LNCAP (cell line): ENCODE measurements around the gene NFATC2.
A peak's percentile ranks its signal among the peaks of the same experiment; 100 is the strongest.

Experiments
- TF ChIP-seq, protein P1 (sequence below): fragments of 450-650 bp; IDR thresholded peaks from 2 replicates; pipeline ENCODE4 v1.5.1; 2017; ENCODE audit warnings: mild to moderate bottlenecking

NFATC2 gene

DNA sequence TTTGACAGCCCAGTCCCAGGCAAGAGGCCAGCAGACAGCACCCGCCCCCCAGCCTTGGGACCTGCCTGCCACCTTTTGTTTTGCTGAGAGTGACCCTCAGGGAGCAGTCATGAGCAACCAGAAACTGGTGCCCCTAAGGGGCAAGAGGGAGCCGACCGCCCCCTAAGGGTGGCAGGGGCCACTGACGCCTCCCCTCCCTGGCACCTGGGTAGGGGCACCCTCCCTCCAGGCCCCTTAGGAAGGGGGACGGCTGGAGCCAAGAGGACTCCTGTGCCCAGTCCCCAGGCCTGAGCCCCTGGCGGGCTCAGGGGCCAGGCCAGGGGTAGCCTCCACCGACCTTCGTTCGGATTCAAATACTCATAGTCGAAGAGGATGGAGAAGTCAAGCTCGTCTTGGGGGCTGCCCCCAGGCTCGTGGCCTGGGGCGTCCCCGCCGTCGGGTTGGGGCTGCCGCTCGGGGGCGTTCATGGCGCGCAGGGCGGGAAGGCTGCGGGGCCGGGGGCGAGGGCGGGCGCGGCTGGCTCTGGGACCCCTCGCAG lies 417 bp downstream of the NFATC2 start:
- TF ChIP-seq, protein P1, sequence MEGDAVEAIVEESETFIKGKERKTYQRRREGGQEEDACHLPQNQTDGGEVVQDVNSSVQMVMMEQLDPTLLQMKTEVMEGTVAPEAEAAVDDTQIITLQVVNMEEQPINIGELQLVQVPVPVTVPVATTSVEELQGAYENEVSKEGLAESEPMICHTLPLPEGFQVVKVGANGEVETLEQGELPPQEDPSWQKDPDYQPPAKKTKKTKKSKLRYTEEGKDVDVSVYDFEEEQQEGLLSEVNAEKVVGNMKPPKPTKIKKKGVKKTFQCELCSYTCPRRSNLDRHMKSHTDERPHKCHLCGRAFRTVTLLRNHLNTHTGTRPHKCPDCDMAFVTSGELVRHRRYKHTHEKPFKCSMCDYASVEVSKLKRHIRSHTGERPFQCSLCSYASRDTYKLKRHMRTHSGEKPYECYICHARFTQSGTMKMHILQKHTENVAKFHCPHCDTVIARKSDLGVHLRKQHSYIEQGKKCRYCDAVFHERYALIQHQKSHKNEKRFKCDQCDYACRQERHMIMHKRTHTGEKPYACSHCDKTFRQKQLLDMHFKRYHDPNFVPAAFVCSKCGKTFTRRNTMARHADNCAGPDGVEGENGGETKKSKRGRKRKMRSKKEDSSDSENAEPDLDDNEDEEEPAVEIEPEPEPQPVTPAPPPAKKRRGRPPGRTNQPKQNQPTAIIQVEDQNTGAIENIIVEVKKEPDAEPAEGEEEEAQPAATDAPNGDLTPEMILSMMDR: 0 out of 2 replicates have a peak, but pooled peaks have one; percentile 7

DNA sequence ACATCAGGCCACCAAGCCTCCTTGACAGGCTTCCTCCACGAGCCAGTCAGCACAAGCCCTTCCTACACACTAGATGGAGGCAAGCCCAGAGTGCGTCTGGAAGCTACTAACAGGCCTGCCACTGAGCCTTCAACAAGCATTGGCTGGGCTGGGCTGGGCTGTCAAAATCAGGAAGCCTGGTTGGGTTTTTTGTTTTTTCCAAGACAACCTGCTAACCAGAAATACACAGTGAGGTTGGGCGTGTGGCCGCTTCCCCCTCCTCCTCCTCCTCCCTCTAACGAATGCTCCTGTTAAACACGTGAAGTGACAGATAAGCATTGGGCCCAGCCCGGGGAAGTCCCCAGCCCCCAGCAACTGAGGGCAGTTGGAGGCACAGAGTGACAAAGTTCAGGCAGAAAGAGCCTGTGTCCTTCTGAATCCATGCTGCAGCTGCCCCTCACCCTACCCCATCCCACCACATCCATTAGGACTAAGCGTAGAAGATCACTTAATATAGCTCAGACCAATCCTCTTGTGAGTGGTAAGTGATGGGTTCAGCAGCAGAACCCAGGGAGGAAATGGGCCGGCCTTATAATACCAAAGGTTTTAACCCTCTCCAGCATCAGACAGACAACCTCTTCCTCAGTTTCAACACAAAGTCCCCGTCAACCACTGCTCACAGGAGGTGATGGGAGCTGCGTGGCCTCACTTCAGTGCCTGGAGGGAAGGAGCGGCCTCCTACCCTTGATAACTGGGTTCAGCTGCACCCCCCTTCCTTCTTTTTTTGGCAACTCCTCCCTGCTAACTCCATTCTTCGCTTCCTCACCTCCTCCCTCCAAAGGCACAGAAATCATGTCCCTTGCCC lies 1.1 kb downstream of the NFATC2 start:
- TF ChIP-seq, protein P1: no peak

DNA sequence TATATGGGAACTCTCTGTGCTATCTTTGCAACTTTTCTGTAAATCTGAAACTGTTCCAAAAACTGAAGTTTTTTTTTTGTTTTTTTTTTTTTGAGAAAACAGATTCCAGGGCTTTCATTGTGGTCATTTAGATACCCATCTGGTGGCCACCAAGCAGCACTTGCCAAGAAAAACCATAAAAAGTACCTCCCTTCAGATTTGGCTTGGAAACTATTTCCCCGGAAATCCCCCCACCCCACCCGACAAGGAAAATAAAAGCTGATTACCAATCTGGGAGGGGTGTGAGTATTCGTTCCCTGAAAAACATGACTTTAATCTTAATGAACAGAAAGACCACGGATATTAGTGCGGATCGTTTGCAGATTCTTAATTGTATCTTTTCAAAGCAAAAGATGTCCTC lies 1.9 kb downstream of the NFATC2 start:
- TF ChIP-seq, protein P1: no peak

DNA sequence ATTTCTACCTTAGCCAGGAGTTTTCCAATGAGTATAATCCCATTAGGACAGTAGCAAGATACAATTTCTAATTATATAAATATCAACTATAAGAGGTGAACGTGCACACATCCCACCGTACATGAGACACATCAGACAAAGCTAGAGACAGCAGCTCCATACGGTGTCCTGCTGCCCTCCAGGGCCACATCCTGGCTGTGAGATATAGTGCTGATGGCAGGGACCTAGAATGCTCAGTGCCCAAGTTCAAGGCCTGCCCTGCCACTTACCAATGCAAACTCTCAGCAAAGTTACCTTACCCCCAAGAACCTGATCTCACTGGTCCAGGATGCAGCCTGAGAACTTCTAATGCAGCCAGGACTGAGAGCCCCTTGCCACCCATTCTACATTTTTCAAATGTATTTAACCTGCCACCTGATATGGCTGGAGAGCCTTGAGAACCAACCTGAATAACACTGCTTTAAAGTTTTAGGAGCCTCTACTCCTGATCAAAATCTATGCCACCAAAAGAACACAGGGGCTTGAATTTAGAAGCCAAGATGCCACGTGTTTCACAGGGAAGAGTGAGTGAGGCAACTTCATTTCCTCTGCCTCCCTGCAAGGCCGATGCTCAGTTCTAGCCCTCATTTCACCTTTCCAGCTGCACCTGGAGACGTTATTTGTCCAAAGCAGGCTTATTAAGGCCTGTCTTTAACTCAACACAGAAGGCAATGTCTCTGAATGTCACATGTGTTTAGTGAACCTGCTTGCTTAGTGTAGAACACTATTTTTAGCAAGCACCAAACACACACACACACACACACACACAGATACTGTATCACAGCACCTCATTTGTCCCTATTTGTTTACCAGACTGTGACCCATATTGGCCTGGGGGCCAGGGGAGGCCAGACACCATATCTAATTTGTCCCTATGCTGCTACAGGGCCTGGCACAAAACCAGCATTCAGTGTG lies 6.1 kb downstream of the NFATC2 start:
- TF ChIP-seq, protein P1: no peak

DNA sequence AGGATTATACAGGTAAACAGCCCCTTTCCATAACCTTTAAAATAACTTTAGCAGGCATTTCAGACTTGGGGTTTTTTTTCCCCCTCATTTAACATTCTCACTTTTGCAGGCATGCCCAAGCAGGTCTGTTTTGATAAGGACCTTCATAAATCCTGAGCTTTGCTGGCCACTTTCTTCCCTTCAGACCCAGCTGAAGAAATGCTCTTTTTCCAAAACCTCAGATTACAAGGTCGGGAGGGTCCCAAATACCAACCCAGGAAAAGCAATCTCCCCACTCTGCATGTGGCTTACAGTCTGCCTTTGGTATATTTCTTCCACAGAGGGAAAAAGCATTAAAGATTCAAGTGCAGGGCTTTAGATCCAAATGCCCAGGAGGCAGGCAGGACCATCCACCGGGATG lies 6.8 kb downstream of the NFATC2 start:
- TF ChIP-seq, protein P1: no peak

DNA sequence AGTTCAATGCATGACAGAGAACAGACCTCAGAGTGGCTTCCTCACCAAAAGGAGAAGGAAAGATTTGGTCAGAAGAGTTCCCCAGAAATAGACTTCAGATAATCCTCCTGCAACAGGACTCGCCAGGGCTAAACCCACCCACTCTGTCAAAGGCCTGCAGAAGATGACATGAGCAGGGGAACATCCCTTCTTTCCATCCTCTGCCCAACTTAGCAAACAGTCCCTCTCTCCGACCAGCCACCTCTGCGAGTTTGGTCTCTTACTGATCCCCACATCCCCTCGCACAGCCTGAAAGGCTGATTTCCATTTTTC lies 7.5 kb downstream of the NFATC2 start:
- TF ChIP-seq, protein P1: no peak

DNA sequence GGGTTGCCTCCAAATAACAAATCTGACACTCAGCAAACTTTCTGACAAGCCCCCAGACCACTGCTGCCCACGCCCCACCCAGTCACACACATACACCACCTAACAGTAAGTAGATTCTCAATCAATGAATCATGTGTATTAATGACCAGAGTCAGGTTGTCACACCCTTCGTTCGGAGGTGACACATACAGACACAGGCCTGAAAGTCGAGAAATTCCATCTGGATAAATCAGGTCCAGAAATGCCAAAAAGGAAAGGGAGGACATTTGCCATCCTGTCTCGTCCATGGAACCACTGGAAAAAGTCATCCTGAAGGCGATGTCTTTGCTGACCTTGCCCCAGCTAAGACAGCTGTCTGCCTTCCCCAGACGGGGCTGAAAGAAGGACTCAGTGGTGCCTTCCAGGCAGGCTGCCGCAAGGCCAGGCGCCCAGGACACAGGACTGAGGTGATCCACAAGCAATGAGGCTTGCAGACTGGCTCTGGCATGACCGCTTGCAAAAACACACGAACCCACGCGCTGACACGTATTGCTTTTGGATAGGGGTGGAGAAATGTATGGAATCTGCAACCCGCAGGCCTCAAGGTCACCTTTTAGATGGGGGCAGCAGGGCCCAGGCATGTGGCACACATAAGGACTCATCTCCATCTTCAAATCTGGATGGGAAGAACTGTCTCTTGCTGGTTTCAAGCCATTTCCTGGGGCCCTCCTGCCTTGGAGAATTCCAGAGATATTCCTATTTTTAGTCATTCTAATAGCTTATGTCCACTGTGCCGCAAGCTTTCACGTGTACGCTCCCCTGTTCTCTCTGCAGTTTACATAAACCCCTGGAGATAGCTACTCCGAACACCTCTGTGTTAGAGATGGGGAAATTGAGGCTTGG lies 9.0 kb downstream of the NFATC2 start:
- TF ChIP-seq, protein P1: no peak
